B cell (primary cell): ENCODE measurements around the gene RAB9A. TPM values are rescaled to one million over a fixed set of nuclear protein-coding genes. Genes with fewer than 3 reads are reported as not detected.

Experiments
- ATAC-seq: fragments of 200-7000 bp; cut with Tn5 transposase; one replicate; pipeline ENCODE4 v1.10.0; 2021; ENCODE audit warnings: low read depth, mild to moderate bottlenecking, moderate number of reproducible peaks, moderate library complexity
- CTCF ChIA-PET: fragments of 350-600 bp; sonication (Branson Sonifier 250); formaldehyde crosslinking; loops from one replicate; lab custom pipeline; 2021; ENCODE audit warnings: antibody characterized with exemption, inconsistent platforms; lab: Charles Lee
- POLR2A ChIA-PET: fragments of 350-600 bp; sonication (Branson Sonifier 250); formaldehyde crosslinking; loops from one replicate; lab custom pipeline; 2021; ENCODE audit warnings: antibody characterized with exemption; lab: Charles Lee
- DNase-seq: peaks from one replicate; pipeline ENCODE4 v3.0.0; 2013
- H2AFZ ChIP-seq: 2 replicates; pipeline ENCODE4 v1.6.1; 2012; ENCODE audit warnings: mild to moderate bottlenecking, low read depth, low read length; ENCODE audit not compliant: insufficient read depth, poor library complexity, severe bottlenecking
- H3K27ac ChIP-seq, 2 donors: 1 replicate in 1 of 2; 2 replicates in 1 of 2; pipeline ENCODE4 v1.5.1; 2012 to 2013; ENCODE audit warnings: low read length in 2 of 2, mild to moderate bottlenecking in 2 of 2, moderate library complexity in 1 of 2
- H3K27me3 ChIP-seq, 4 experiments: fragments of 200-600 bp in 1 of 4; sonication (generic) in 1 of 4; replicated peaks in 1 of 4; 1 replicate in 2 of 4; 2 replicates in 2 of 4; pipeline versions ENCODE4 v1.6.1 to v1.7.0; 2013 to 2016; ENCODE audit warnings: low read length in 3 of 4, mild to moderate bottlenecking in 2 of 4, mixed read lengths in 1 of 4, moderate library complexity in 1 of 4; ENCODE audit not compliant: insufficient read depth in 4 of 4, control insufficient read depth in 3 of 4; ENCODE audit errors: control extremely low read depth in 1 of 4
- H3K36me3 ChIP-seq, 2 experiments: replicated peaks in 1 of 2; 1 replicate in 1 of 2; 2 replicates in 1 of 2; pipeline versions ENCODE4 v1.6.1 to v1.7.1; 2013; ENCODE audit warnings: low read length in 1 of 2; ENCODE audit not compliant: insufficient read depth in 2 of 2, control insufficient read depth in 1 of 2; ENCODE audit errors: control extremely low read depth in 1 of 2, extremely low read depth in 1 of 2
- H3K4me1 ChIP-seq, 2 donors: fragments of 200-600 bp in 1 of 2; sonication (generic) in 1 of 2; 1 replicate in 1 of 2; 2 replicates in 1 of 2; pipeline versions ENCODE4 v1.5.1 to v1.6.1; 2013 to 2017; ENCODE audit warnings: low read length in 2 of 2; ENCODE audit not compliant: control insufficient read depth in 2 of 2, insufficient read depth in 2 of 2
- H3K4me2 ChIP-seq: replicated peaks from 2 replicates; pipeline ENCODE3; 2012; ENCODE audit warnings: mild to moderate bottlenecking, low read depth, low read length; ENCODE audit not compliant: poor library complexity, severe bottlenecking
- H3K4me3 ChIP-seq, 5 experiments: fragments of 200-600 bp in 1 of 5; sonication (generic) in 1 of 5; 1 replicate in 3 of 5; 2 replicates in 2 of 5; pipeline versions ENCODE4 v1.5.1 to v1.7.0; 2011 to 2016; ENCODE audit warnings: low read length in 4 of 5, mild to moderate bottlenecking in 4 of 5, low read depth in 2 of 5, control low read depth in 1 of 5, moderate library complexity in 1 of 5; ENCODE audit not compliant: insufficient read depth in 1 of 5; ENCODE audit errors: control extremely low read depth in 1 of 5, extremely low read depth in 1 of 5
- H3K79me2 ChIP-seq: fragments of 200-600 bp; sonication (generic); one replicate; pipeline ENCODE4 v1.6.0; 2016; ENCODE audit warnings: low read length; ENCODE audit not compliant: control insufficient read depth, insufficient read depth
- H3K9ac ChIP-seq: fragments of 200-600 bp; sonication (generic); 2 replicates; pipeline ENCODE4 v1.6.1; 2017; ENCODE audit warnings: mild to moderate bottlenecking, low read length, moderate library complexity
- H3K9me3 ChIP-seq, 3 donors: one replicate each; pipeline versions ENCODE4 v1.6.1 to v1.7.1; 2013; ENCODE audit warnings: low read length in 2 of 3; ENCODE audit not compliant: control insufficient read depth in 2 of 3, insufficient read depth in 1 of 3; ENCODE audit errors: control extremely low read depth in 1 of 3
- H4K20me1 ChIP-seq: 2 replicates; pipeline ENCODE4 v1.6.0; 2012; ENCODE audit warnings: mild to moderate bottlenecking, low read length; ENCODE audit not compliant: insufficient read depth, control insufficient read depth, poor library complexity, severe bottlenecking
- H3K27ac Mint-ChIP-seq: one replicate; pipeline ENCODE4 v1.8.0; 2021; ENCODE audit warnings: mixed read lengths
- H3K27me3 Mint-ChIP-seq: one replicate; pipeline ENCODE4 v1.8.0; 2021; ENCODE audit warnings: mixed read lengths
- H3K4me1 Mint-ChIP-seq: one replicate; pipeline ENCODE4 v1.8.0; 2021; ENCODE audit warnings: mixed read lengths
- H3K4me3 Mint-ChIP-seq: one replicate; pipeline ENCODE4 v1.8.0; 2021; ENCODE audit warnings: mixed read lengths
- H3K9me3 Mint-ChIP-seq: one replicate; pipeline ENCODE4 v1.8.0; 2022; ENCODE audit warnings: mixed read lengths; ENCODE audit not compliant: insufficient read depth
- EZH2 ChIP-seq: IDR thresholded peaks from 2 replicates; pipeline ENCODE4 v1.6.1; 2012; ENCODE audit warnings: borderline replicate concordance, low read depth, mild to moderate bottlenecking, moderate library complexity, low read length; ENCODE audit not compliant: insufficient read depth, poor library complexity, severe bottlenecking
- WGBS: methylation state at CpG from one replicate; pipeline ENCODE4 v1.1.5; 2013; ENCODE audit warnings: missing lambda C conversion rate; ENCODE audit not compliant: insufficient coverage; 5-methylcytosine and 5-hydroxymethylcytosine counted together
- intact Hi-C: fragments of 100-400 bp; cut with micrococcal nuclease; formaldehyde crosslinking; loops from one replicate; pipeline ENCODE4 v1.10.0; 2022
- polyA plus RNA-seq: library from polyadenylated mRNA; depleted of rRNA; stranded (reverse); fragments of >200 nt; gene quantifications from 2 replicates; pipeline ENCODE4 v1.2.3, GENCODE V29; 2012
- total RNA-seq, 2 donors: library from RNA; stranded (reverse); fragments of 120-200 nt in 1 of 2; gene quantifications; 1 replicate in 1 of 2; 2 replicates in 1 of 2; pipeline versions ENCODE4 v1.2.3 to v1.2.4, GENCODE V29; 2013 to 2022
- TF ChIP-seq, protein P1 (sequence below): fragments of 200-600 bp; IDR thresholded peaks from one replicate; pipeline ENCODE4 v1.8.0; 2022; ENCODE audit warnings: antibody characterized with exemption, mild to moderate bottlenecking

Gene RAB9A
- total and polyA plus RNA-seq, 2 donors (not counting 1 experiment from before 2014, with no cell fraction given), result 11.9 to 16.7 TPM

DNA sequence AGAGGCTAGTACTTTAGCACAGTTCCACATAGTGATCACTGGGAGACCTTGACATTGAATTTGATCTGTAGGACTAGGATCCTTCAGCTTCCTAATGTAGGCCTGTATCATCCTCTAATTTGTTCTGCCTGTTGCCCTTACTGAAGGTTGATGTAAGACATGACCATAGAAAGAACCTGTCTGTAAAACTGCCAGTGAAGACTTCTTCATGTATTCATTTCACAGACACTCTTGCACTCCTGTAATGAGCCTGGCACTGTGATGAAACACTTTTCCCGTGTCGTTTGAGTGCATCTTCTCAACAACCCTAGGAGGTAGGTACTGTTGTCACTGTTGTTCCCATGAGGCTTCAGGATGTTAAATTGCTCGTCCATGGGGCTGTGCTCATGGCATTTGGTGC, 14.7 kb downstream of the RAB9A start:
- POLR2A ChIA-PET, result no interaction called here

DNA sequence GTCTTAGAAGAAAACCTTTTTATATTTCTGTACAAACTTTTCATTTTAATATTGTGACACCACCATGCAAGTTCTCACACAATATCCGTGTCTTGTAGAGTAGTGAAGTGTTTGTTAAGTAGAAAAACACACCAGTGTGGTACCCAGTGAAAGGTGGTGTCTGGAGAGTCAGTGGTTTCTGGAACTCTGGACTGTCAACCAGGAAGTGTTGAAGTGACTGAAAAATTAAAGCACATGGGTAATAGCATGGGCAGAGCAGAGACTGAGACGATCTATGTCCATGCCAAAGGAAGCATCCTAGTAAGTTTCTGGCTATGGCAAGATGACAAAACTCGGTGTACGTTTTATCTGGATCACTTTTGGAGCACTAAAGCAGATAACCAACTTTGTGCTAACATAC, 22.2 kb downstream of the RAB9A start:
- 87% methylated on average over 3 of the region's 4 CpGs for WGBS
- Histone ChIP-seq H3K27ac (no peak overlapping the region), H3K79me2 (no peaks in the 10 kb centered on the region), H4K20me1 (no peaks in the 10 kb centered on the region), H3K4me3 (no peak overlapping the region), H3K9ac (no peak overlapping the region), H3K9me3 (no peaks in the 10 kb centered on the region), H3K4me2 (no peak overlapping the region), H3K36me3 (peaks cover 0 to 25% of the 10 kb centered on the region in 2 experiments), H2AFZ (no peak overlapping the region), H3K4me1 (no peaks in the 10 kb centered on the region), H3K27me3 (no peaks in the 10 kb centered on the region)
- POLR2A ChIA-PET, result no interaction called here
- no peak for ATAC-seq
- TF ChIP-seq EZH2, result no peak
- TF ChIP-seq, protein P1, sequence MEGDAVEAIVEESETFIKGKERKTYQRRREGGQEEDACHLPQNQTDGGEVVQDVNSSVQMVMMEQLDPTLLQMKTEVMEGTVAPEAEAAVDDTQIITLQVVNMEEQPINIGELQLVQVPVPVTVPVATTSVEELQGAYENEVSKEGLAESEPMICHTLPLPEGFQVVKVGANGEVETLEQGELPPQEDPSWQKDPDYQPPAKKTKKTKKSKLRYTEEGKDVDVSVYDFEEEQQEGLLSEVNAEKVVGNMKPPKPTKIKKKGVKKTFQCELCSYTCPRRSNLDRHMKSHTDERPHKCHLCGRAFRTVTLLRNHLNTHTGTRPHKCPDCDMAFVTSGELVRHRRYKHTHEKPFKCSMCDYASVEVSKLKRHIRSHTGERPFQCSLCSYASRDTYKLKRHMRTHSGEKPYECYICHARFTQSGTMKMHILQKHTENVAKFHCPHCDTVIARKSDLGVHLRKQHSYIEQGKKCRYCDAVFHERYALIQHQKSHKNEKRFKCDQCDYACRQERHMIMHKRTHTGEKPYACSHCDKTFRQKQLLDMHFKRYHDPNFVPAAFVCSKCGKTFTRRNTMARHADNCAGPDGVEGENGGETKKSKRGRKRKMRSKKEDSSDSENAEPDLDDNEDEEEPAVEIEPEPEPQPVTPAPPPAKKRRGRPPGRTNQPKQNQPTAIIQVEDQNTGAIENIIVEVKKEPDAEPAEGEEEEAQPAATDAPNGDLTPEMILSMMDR, result no peak
- CTCF ChIA-PET, result no interaction called here
- DNase-seq, result no peak
- H3K4me1 Mint-ChIP-seq, result peaks cover 2% of the 10 kb centered on the region
- H3K9me3 Mint-ChIP-seq, result no peaks in the 10 kb centered on the region
- intact Hi-C loops, result no loop called here
- H3K4me3 Mint-ChIP-seq, result no peak overlapping the region
- no peak overlapping the region for H3K27ac Mint-ChIP-seq
- no peaks in the 10 kb centered on the region for H3K27me3 Mint-ChIP-seq

More for the DNA sequence above, 14.7 kb downstream of the RAB9A start:
- no peak for DNase-seq
- Histone ChIP-seq H3K79me2 (peaks cover 56% of the 10 kb centered on the region), H3K27ac (no peak overlapping the region), H3K9ac (no peak overlapping the region), H3K4me3 (no peak overlapping the region), H3K4me1 (peaks cover 14 to 31% of the 10 kb centered on the region in 2 donors), H3K9me3 (no peaks in the 10 kb centered on the region), H2AFZ (no peak overlapping the region), H3K27me3 (no peaks in the 10 kb centered on the region), H3K4me2 (no peak overlapping the region), H3K36me3 (peaks cover 0 to 2% of the 10 kb centered on the region in 2 experiments), H4K20me1 (peaks cover 20% of the 10 kb centered on the region)
- no peak for ATAC-seq
- no peak overlapping the region for H3K27ac Mint-ChIP-seq
- H3K9me3 Mint-ChIP-seq, result no peaks in the 10 kb centered on the region
- peaks cover 41% of the 10 kb centered on the region for H3K4me1 Mint-ChIP-seq
- no peak for TF ChIP-seq EZH2
- TF ChIP-seq, protein P1, result no peak
- CTCF ChIA-PET, result no interaction called here
- WGBS, result no CpG with 5 or more reads among the region's 3 CpGs
- no peaks in the 10 kb centered on the region for H3K27me3 Mint-ChIP-seq
- intact Hi-C loops, result no loop called here
- H3K4me3 Mint-ChIP-seq, result no peak overlapping the region
